Esophagus squamous epithelium (tissue), 4 donors: ENCODE measurements around the gene RGP1.

Experiments used
- POLR2A ChIP-seq, 4 donors: fragments of 450-650 bp; IDR thresholded peaks; one replicate each; pipeline ENCODE4 v1.6.1; 2017; ENCODE audit warnings: antibody characterized with exemption in 4 of 4, mild to moderate bottlenecking in 4 of 4, moderate library complexity in 3 of 4
- TF ChIP-seq, protein P1 (sequence below), 6 experiments: fragments of 450-650 bp in 4 of 6; fragments of 200-600 bp in 2 of 6; sonication (generic) in 2 of 6; IDR thresholded peaks; one replicate each; pipeline ENCODE4 v1.5.1; 2016 to 2019; ENCODE audit warnings: antibody characterized with exemption in 6 of 6, mild to moderate bottlenecking in 4 of 6, moderate library complexity in 4 of 6

DNA sequence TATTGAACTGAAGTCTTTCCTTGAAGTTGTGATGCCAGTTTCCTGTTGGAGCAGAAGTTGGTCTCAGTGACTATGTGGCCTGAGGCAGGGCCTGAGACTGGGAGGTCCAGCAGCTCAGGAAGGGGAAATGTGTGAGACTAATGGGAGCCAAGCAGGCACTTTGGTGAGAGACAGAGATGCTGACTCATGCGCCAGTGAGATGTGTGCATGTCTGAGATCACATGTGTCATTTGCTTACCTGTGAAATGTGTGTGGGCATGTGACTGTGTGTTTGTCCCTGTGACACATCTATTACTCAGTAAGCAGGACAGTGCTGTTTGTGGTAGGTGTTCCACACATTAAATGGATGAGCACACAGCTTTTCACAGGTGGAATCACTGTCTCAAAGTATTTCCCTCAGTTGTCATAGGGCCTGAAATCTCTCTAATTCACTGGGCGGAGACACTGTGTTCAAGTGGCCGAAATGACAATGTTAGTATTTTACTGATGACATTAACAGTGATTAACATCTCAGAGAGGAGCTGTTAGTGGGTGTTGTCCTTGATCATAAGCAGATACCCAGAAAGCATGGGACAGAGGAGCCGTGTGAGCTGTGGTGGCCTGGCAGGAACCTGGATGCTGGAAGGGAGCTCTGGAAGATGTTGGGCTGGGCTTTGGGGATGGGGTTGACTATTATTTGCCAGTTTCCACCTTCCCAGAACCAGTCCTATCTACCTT, 49.7 kb downstream of the RGP1 start:
- TF ChIP-seq, protein P1, sequence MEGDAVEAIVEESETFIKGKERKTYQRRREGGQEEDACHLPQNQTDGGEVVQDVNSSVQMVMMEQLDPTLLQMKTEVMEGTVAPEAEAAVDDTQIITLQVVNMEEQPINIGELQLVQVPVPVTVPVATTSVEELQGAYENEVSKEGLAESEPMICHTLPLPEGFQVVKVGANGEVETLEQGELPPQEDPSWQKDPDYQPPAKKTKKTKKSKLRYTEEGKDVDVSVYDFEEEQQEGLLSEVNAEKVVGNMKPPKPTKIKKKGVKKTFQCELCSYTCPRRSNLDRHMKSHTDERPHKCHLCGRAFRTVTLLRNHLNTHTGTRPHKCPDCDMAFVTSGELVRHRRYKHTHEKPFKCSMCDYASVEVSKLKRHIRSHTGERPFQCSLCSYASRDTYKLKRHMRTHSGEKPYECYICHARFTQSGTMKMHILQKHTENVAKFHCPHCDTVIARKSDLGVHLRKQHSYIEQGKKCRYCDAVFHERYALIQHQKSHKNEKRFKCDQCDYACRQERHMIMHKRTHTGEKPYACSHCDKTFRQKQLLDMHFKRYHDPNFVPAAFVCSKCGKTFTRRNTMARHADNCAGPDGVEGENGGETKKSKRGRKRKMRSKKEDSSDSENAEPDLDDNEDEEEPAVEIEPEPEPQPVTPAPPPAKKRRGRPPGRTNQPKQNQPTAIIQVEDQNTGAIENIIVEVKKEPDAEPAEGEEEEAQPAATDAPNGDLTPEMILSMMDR (IDR thresholded peaks at IDR 0.05), result no peak
- no peak for TF ChIP-seq POLR2A (IDR thresholded peaks at IDR 0.05)
